HUES64 (cell line): ENCODE results near the gene PTK6.
"Not testable (repeated sequence)": the region's sequence is repeated elsewhere in the genome, so short reads cannot be mapped to it uniquely, and the experiment has no call there.

Experiments
- H3K27ac ChIP-seq: 2 replicates; pipeline ENCODE4 v1.7.0; 2013; ENCODE audit warnings: low read depth, low read length, inconsistent platforms
- H3K27me3 ChIP-seq: 2 replicates; pipeline ENCODE4 v1.6.1; 2013; ENCODE audit warnings: mild to moderate bottlenecking, low read length; ENCODE audit not compliant: insufficient read depth
- H3K36me3 ChIP-seq: 2 replicates; pipeline ENCODE4 v1.6.1; 2013; ENCODE audit warnings: mild to moderate bottlenecking, low read length; ENCODE audit not compliant: insufficient read depth
- H3K4me1 ChIP-seq: 2 replicates; pipeline ENCODE4 v1.6.1; 2013; ENCODE audit warnings: mild to moderate bottlenecking, low read length, moderate library complexity; ENCODE audit not compliant: insufficient read depth
- H3K4me3 ChIP-seq: 2 replicates; pipeline ENCODE4 v1.5.1; 2013; ENCODE audit warnings: mild to moderate bottlenecking, low read length, moderate library complexity
- H3K9ac ChIP-seq: 2 replicates; pipeline ENCODE4 v1.6.1; 2013; ENCODE audit warnings: mild to moderate bottlenecking, low read depth, low read length
- H3K9me3 ChIP-seq: 2 replicates; pipeline ENCODE4 v1.6.1; 2013; ENCODE audit warnings: low read depth, low read length; ENCODE audit not compliant: insufficient read depth
- WGBS: fragments of 150-250, 120-280 bp; methylation state at CpG from one replicate; pipeline ENCODE4 v1.1.7; 2013; ENCODE audit warnings: missing lambda C conversion rate; 5-methylcytosine and 5-hydroxymethylcytosine counted together

Gene PTK6

GRCh38 chr20:63561624-63562396 lies 24.6 kb upstream of the PTK6 start:
- Histone ChIP-seq H3K9ac (no peak overlapping the region), H3K9me3 (no peaks in the 10 kb centered on the region), H3K36me3 (no peaks in the 10 kb centered on the region), H3K27ac (no peak overlapping the region), H3K27me3 (no peaks in the 10 kb centered on the region), H3K4me3 (no peak overlapping the region), H3K4me1 (no peaks in the 10 kb centered on the region)
- WGBS, result 92% methylated on average over 36 of the region's 36 CpGs

GRCh38 chr20:63560856-63561609 lies 23.9 kb upstream of the PTK6 start:
- Histone ChIP-seq H3K9ac (no peak overlapping the region), H3K27me3 (no peaks in the 10 kb centered on the region), H3K27ac (no peak overlapping the region), H3K36me3 (no peaks in the 10 kb centered on the region), H3K4me1 (no peaks in the 10 kb centered on the region), H3K9me3 (no peaks in the 10 kb centered on the region), H3K4me3 (no peak overlapping the region)
- WGBS, result 94% methylated on average over 26 of the region's 26 CpGs

GRCh38 chr20:63560333-63560805 lies 23.2 kb upstream of the PTK6 start:
- H3K4me3 ChIP-seq, result no peak overlapping the region
- H3K36me3 ChIP-seq, result no peaks in the 10 kb centered on the region
- H3K4me1 ChIP-seq, result no peaks in the 10 kb centered on the region
- H3K9ac ChIP-seq, result no peak overlapping the region
- H3K27me3 ChIP-seq, result no peaks in the 10 kb centered on the region
- 96% methylated on average over 16 of the region's 16 CpGs for WGBS
- H3K27ac ChIP-seq, result no peak overlapping the region
- H3K9me3 ChIP-seq, result no peaks in the 10 kb centered on the region

GRCh38 chr20:63559485-63560332 lies 22.5 kb upstream of the PTK6 start:
- not testable (repeated sequence) for H3K9ac ChIP-seq, H3K4me1 ChIP-seq, H3K27ac ChIP-seq, H3K4me3 ChIP-seq, H3K27me3 ChIP-seq, H3K9me3 ChIP-seq, H3K36me3 ChIP-seq
- WGBS, result 94% methylated on average over 31 of the region's 31 CpGs

GRCh38 chr20:63558804-63559484 lies 21.8 kb upstream of the PTK6 start:
- Histone ChIP-seq H3K9me3 (no peaks in the 10 kb centered on the region), H3K9ac (no peak overlapping the region), H3K4me3 (no peak overlapping the region), H3K4me1 (peaks cover 5% of the 10 kb centered on the region), H3K36me3 (no peaks in the 10 kb centered on the region), H3K27me3 (peaks cover 3% of the 10 kb centered on the region; the same call in 1 of the 2 replicates), H3K27ac (no peak overlapping the region)
- WGBS, result 95% methylated on average over 14 of the region's 14 CpGs

- Histone ChIP-seq H3K36me3 (no peaks in the 10 kb centered on the region), H3K9ac (no peak overlapping the region)
These were observed 20.3 kb upstream of the PTK6 start for GRCh38 chr20:63557481-63557891.

GRCh38 chr20:63556873-63557478 lies 19.8 kb upstream of the PTK6 start:
- no peak overlapping the region for H3K4me3 ChIP-seq
- no peak overlapping the region for H3K27ac ChIP-seq
- no peaks in the 10 kb centered on the region for H3K9me3 ChIP-seq
- WGBS, result 55% methylated on average over 23 of the region's 23 CpGs
- no peaks in the 10 kb centered on the region for H3K36me3 ChIP-seq
- peaks cover 16% of the 10 kb centered on the region for H3K4me1 ChIP-seq
- peaks cover 3% of the 10 kb centered on the region; the same call in 1 of the 2 replicates for H3K27me3 ChIP-seq
- no peak overlapping the region for H3K9ac ChIP-seq

More at GRCh38 chr20:63557481-63557891, 20.3 kb upstream of the PTK6 start:
- Histone ChIP-seq H3K27ac (no peak overlapping the region), H3K9me3 (no peaks in the 10 kb centered on the region), H3K27me3 (peaks cover 3% of the 10 kb centered on the region; the same call in 1 of the 2 replicates), H3K4me3 (no peak overlapping the region), H3K4me1 (peaks cover 11% of the 10 kb centered on the region)
- WGBS, result 92% methylated on average over 19 of the region's 19 CpGs

- H3K4me1 ChIP-seq, result peaks cover 16% of the 10 kb centered on the region
- H3K27ac ChIP-seq, result no peak overlapping the region
- no peak overlapping the region for H3K9ac ChIP-seq
- no peaks in the 10 kb centered on the region for H3K9me3 ChIP-seq
- H3K36me3 ChIP-seq, result no peaks in the 10 kb centered on the region
- no peak overlapping the region for H3K4me3 ChIP-seq
- peaks cover 3% of the 10 kb centered on the region; the same call in 1 of the 2 replicates for H3K27me3 ChIP-seq
- 96% methylated on average over 45 of the region's 45 CpGs for WGBS
These were observed 18.6 kb upstream of the PTK6 start for GRCh38 chr20:63555661-63556381.

- peak overlapping the region; percentile 87 for H3K4me3 ChIP-seq
- peaks cover 3% of the 10 kb centered on the region; the same call in 1 of the 2 replicates for H3K27me3 ChIP-seq
- 74% methylated on average over 38 of the region's 38 CpGs for WGBS
- H3K27ac ChIP-seq, result no peak overlapping the region
- H3K9me3 ChIP-seq, result no peaks in the 10 kb centered on the region
- H3K4me1 ChIP-seq, result peaks cover 16% of the 10 kb centered on the region
- H3K36me3 ChIP-seq, result no peaks in the 10 kb centered on the region
- H3K9ac ChIP-seq, result 0 out of 2 replicates have a peak overlapping the region, but pooled peaks have one; percentile 36
These were observed 17.4 kb upstream of the PTK6 start for GRCh38 chr20:63554361-63555278.
